ENCODE data around the gene TMEM225B.

DNA sequence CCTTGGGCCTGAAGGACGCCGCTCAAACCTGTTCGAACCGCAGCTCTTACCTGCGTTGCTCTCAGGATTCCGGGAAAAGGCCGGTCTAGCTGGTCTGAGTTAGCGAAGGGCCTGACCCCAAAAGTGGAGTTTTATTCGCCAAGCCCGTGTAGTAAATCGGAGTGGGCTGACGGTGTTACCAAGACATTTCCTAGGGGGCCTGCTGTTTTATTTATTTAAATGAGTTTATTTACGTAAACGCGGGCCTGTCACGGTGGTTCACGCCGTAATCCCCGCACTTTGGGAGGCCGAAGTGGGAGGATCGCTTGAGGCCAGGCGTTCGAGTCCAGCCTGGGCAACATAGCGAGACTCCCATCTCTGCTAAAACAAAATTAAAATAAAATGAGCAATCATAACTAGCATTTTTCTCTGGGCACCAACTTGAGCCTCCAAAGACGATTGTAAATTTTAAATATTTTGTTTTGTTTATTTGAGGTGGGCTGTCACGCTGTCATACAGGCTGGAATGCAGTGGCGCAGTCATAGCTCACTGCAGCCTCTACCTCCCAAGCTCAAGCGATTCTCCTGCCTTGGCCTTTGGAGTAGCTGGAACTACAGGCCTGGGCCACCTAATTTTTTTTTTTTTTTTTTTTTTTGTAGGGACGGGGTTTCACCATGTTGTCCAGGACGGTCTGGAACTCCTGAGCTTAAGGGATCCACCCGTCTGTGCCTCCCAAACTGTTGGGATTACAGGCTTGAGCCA is 38.7 kb upstream of the TMEM225B start:
- TF ChIP-seq POLR2AphosphoS5 (IDR thresholded peaks at IDR 0.05; ENCODE audit: low read depth, low read length), result no peak
- TF ChIP-seq POLR2A (IDR thresholded peaks at IDR 0.05; ENCODE audit: low read depth, low read length), result no peak
- TF ChIP-seq PAX5 (IDR thresholded peaks at IDR 0.05; ENCODE audit: insufficient read depth, low read length, severe bottlenecking), result no peak
- no peak for TF ChIP-seq TAF1 (IDR thresholded peaks at IDR 0.05; ENCODE audit: low read depth, low read length)

Measured in GM12891 (cell line).